HepG2 (cell line): ENCODE results near the gene HUNK. TPM values are rescaled to one million over a fixed set of nuclear protein-coding genes. Genes with fewer than 3 reads are reported as not detected.
A peak's percentile ranks its signal among the peaks of the same experiment; 100 is the strongest.

Source experiments
- ARNT ChIP-seq: fragments of 450-650 bp; IDR thresholded peaks from 2 replicates; pipeline ENCODE4 v1.6.1; 2017
- EP300 ChIP-seq, 3 experiments: sonication (generic) in 1 of 3; formaldehyde crosslinking in 1 of 3; IDR thresholded peaks; 2 replicates each; pipeline versions ENCODE4 v1.5.1 to v1.6.1; 2011 to 2020; ENCODE audit warnings: low read depth in 2 of 3, low read length in 2 of 3, borderline replicate concordance in 1 of 3, improper control_type of control experiment in 1 of 3, mild to moderate bottlenecking in 1 of 3, missing genetic modification reagents in 1 of 3, moderate library complexity in 1 of 3
- GABPA ChIP-seq, 2 experiments: IDR thresholded peaks; 2 replicates each; pipeline ENCODE4 v1.6.1; 2011 to 2016; ENCODE audit warnings: low read depth in 2 of 2, low read length in 1 of 2, missing biosample characterization in 1 of 2, missing genetic modification characterization in 1 of 2
- KAT8 ChIP-seq: IDR thresholded peaks from 2 replicates; pipeline ENCODE4 v1.6.1; 2016; ENCODE audit warnings: missing genetic modification reagents, missing compliant biosample characterization
- KDM5B ChIP-seq: sonication (generic); formaldehyde crosslinking; IDR thresholded peaks from 2 replicates; pipeline ENCODE4 v1.4.0; 2020; ENCODE audit warnings: missing genetic modification reagents, mild to moderate bottlenecking, borderline replicate concordance
- KLF11 ChIP-seq: IDR thresholded peaks from 2 replicates; pipeline ENCODE4 v1.6.1; 2016; ENCODE audit warnings: missing compliant biosample characterization
- SAP130 ChIP-seq: IDR thresholded peaks from 2 replicates; pipeline ENCODE4 v1.6.1; 2016; ENCODE audit warnings: low read depth
- SIN3A ChIP-seq: IDR thresholded peaks from 2 replicates; pipeline ENCODE4 v1.6.1; 2011; ENCODE audit warnings: low read depth, mild to moderate bottlenecking, control low read depth, low read length, borderline replicate concordance
- SOX6 ChIP-seq, 2 experiments: fragments of 450-650 bp in 1 of 2; sonication (generic) in 1 of 2; formaldehyde crosslinking in 1 of 2; IDR thresholded peaks; 2 replicates each; pipeline versions ENCODE4 v1.4.0 to v1.6.1; 2017 to 2020; ENCODE audit warnings: antibody characterized with exemption in 1 of 2, mild to moderate bottlenecking in 1 of 2, missing genetic modification reagents in 1 of 2
- TRIM24 ChIP-seq: sonication (generic); formaldehyde crosslinking; IDR thresholded peaks from 2 replicates; pipeline ENCODE4 v1.8.0; 2022; ENCODE audit warnings: mild to moderate bottlenecking, missing genetic modification reagents
- ZMYM2 ChIP-seq: sonication (generic); formaldehyde crosslinking; IDR thresholded peaks from 2 replicates; pipeline ENCODE4 v1.8.0; 2022; ENCODE audit warnings: mild to moderate bottlenecking, missing genetic modification reagents
- ZNF343 ChIP-seq: sonication (generic); formaldehyde crosslinking; IDR thresholded peaks from 2 replicates; pipeline ENCODE4 v1.4.0; 2020; ENCODE audit warnings: mild to moderate bottlenecking, missing genetic modification reagents
- ZNF44 ChIP-seq: sonication (generic); formaldehyde crosslinking; IDR thresholded peaks from 2 replicates; pipeline ENCODE4 v1.5.1; 2020; ENCODE audit warnings: mild to moderate bottlenecking, missing genetic modification reagents
- ZNF543 ChIP-seq: sonication (generic); formaldehyde crosslinking; IDR thresholded peaks from 2 replicates; pipeline ENCODE4 v1.4.0; 2020; ENCODE audit warnings: mild to moderate bottlenecking, missing genetic modification reagents
- ZNF570 ChIP-seq: sonication (generic); formaldehyde crosslinking; IDR thresholded peaks from 2 replicates; pipeline ENCODE4 v1.4.0; 2020; ENCODE audit warnings: mild to moderate bottlenecking, missing genetic modification reagents, borderline replicate concordance
- ZNF780A ChIP-seq: sonication (generic); formaldehyde crosslinking; IDR thresholded peaks from 2 replicates; pipeline ENCODE4 v1.8.0; 2022; ENCODE audit warnings: mild to moderate bottlenecking, missing genetic modification reagents, moderate library complexity
- polyA plus RNA-seq, 8 experiments: library from polyadenylated mRNA; depleted of rRNA in 3 of 8; stranded (reverse) in 7 of 8; unstranded in 1 of 8; fragments of >200 nt; fragmentation: Illumina TruSeq in 4 of 8; extraction: Trizol in 4 of 8; gene quantifications; 2 replicates each; pipeline versions ENCODE4 v1.2.1 to v1.2.3, GENCODE V29; 2011 to 2016; ENCODE audit warnings: low read depth in 4 of 8, missing spikeins in 1 of 8, mixed read lengths in 1 of 8; ENCODE audit not compliant: insufficient read depth in 1 of 8
- total RNA-seq, 5 experiments: library from RNA; depleted of rRNA; stranded (reverse); fragments of >200 nt; fragmentation: Illumina TruSeq; extraction: Trizol; gene quantifications; 2 replicates each; pipeline ENCODE4 v1.2.3, GENCODE V29; 2016; ENCODE audit warnings: low read depth in 1 of 5
- TF ChIP-seq, protein P1 (sequence below): sonication (generic); formaldehyde crosslinking; IDR thresholded peaks from 2 replicates; pipeline ENCODE4 v1.5.0; 2020; ENCODE audit warnings: missing genetic modification reagents, mild to moderate bottlenecking, borderline replicate concordance
- TF ChIP-seq, protein P2 (sequence below): IDR thresholded peaks from 2 replicates; pipeline ENCODE4 v1.6.1; 2012; ENCODE audit warnings: inconsistent platforms
- TF ChIP-seq, protein P3 (sequence below): sonication (generic); formaldehyde crosslinking; IDR thresholded peaks from 2 replicates; pipeline ENCODE4 v1.5.1; 2020; ENCODE audit warnings: missing genetic modification reagents, mild to moderate bottlenecking, borderline replicate concordance
- TF ChIP-seq, protein P4 (sequence below): sonication (generic); formaldehyde crosslinking; IDR thresholded peaks from 2 replicates; pipeline ENCODE4 v1.9.0; 2022; ENCODE audit warnings: low read depth, missing genetic modification reagents

HUNK gene
- total and polyA plus RNA-seq, 2 of the 13 experiments (the other 11 are each of a cell fraction or from before 2014, with no cell fraction given), result 1.8 to 1.9 TPM

DNA sequence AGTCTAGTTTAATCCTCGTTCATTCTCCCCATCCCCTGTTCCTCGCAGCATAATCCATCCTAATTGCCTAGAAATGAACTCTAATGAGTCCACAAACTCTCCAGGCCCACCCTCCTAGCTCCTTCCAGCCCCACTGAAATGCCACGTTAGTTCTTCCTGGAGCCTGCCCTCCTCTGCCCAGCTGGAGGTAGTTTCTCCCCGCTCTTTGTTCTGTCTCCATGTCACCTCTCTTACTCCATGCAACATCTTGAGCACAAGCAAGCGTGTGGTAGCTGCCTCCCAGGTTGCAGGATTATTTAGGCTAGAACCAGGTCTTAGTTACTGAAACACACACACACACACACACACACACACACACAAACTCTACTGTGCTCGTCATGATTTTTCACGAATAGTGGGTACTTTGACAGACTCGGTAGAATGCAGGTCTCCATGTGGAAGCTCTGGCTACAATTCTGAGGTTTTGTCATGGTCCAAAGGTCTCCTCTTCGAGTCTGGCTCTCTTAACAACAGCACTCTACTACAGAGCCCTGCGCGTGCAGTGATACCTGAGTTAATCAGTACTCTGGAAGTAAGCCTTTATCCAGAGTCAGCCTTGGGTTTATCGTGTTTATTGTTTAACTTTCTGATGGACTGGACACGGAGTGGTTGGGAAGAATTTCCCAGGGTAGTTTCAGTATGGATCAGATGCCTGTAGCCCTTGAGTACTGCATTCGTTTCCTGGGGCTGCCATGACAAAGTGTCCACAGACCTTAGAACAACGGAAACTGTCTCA lies 27.5 kb downstream of the HUNK start (continued):
- TF ChIP-seq, protein P1, sequence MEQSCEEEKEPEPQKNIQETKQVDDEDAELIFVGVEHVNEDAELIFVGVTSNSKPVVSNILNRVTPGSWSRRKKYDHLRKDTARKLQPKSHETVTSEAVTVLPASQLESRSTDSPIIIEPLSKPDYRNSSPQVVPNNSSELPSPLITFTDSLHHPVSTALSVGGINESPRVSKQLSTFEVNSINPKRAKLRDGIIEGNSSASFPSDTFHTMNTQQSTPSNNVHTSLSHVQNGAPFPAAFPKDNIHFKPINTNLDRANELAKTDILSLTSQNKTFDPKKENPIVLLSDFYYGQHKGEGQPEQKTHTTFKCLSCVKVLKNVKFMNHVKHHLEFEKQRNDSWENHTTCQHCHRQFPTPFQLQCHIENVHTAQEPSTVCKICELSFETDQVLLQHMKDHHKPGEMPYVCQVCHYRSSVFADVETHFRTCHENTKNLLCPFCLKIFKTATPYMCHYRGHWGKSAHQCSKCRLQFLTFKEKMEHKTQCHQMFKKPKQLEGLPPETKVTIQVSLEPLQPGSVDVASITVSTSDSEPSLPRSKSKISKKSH (CRISPR knock-in tag), result no peak
- TF ChIP-seq ZNF570, result no peak
- 0 out of 2 replicates have a peak, but pooled peaks have one; percentile 45 for TF ChIP-seq ZNF44 (CRISPR knock-in tag)
- TF ChIP-seq, protein P2, sequence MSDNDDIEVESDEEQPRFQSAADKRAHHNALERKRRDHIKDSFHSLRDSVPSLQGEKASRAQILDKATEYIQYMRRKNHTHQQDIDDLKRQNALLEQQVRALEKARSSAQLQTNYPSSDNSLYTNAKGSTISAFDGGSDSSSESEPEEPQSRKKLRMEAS, result peak; percentile 69; the same call in 1 of the 2 replicates
- TF ChIP-seq ZNF543 (CRISPR knock-in tag), result peak; percentile 65; the same call in 1 of the 2 replicates
- 0 out of 2 replicates have a peak, but pooled peaks have one; percentile 66 for TF ChIP-seq KLF11 (CRISPR knock-in tag)
- TF ChIP-seq EP300 (IDR thresholded peaks at IDR 0.05; ENCODE audit: low read depth in 2 of 2, low read length in 2 of 2), result peak; percentile 29 to 59; a peak in 2 of 4 replicates
- TF ChIP-seq EP300 (CRISPR knock-in tag; IDR thresholded peaks at IDR 0.05; ENCODE audit: borderline replicate concordance), result no peak
- no peak for TF ChIP-seq GABPA (IDR thresholded peaks at IDR 0.05; ENCODE audit: low read depth, low read length)
- no peak for TF ChIP-seq GABPA (CRISPR knock-in tag; IDR thresholded peaks at IDR 0.05; ENCODE audit: low read depth)
- no peak for TF ChIP-seq ZMYM2 (CRISPR knock-in tag)
- no peak for TF ChIP-seq TRIM24
- no peak for TF ChIP-seq ARNT
- no peak for TF ChIP-seq ZNF780A
- TF ChIP-seq KDM5B (CRISPR knock-in tag), result no peak
- TF ChIP-seq SOX6 (IDR thresholded peaks at IDR 0.05), result no peak
- peak; percentile 88 for TF ChIP-seq SOX6 (CRISPR knock-in tag; IDR thresholded peaks at IDR 0.05)
- TF ChIP-seq ZNF343, result no peak
- peak; percentile 85 for TF ChIP-seq SAP130
- TF ChIP-seq SIN3A, result no peak
- TF ChIP-seq, protein P3, sequence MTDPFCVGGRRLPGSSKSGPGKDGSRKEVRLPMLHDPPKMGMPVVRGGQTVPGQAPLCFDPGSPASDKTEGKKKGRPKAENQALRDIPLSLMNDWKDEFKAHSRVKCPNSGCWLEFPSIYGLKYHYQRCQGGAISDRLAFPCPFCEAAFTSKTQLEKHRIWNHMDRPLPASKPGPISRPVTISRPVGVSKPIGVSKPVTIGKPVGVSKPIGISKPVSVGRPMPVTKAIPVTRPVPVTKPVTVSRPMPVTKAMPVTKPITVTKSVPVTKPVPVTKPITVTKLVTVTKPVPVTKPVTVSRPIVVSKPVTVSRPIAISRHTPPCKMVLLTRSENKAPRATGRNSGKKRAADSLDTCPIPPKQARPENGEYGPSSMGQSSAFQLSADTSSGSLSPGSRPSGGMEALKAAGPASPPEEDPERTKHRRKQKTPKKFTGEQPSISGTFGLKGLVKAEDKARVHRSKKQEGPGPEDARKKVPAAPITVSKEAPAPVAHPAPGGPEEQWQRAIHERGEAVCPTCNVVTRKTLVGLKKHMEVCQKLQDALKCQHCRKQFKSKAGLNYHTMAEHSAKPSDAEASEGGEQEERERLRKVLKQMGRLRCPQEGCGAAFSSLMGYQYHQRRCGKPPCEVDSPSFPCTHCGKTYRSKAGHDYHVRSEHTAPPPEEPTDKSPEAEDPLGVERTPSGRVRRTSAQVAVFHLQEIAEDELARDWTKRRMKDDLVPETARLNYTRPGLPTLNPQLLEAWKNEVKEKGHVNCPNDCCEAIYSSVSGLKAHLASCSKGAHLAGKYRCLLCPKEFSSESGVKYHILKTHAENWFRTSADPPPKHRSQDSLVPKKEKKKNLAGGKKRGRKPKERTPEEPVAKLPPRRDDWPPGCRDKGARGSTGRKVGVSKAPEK (CRISPR knock-in tag), result no peak
- TF ChIP-seq KAT8 (CRISPR knock-in tag), result 0 out of 2 replicates have a peak, but pooled peaks have one; percentile 21
- TF ChIP-seq, protein P4, sequence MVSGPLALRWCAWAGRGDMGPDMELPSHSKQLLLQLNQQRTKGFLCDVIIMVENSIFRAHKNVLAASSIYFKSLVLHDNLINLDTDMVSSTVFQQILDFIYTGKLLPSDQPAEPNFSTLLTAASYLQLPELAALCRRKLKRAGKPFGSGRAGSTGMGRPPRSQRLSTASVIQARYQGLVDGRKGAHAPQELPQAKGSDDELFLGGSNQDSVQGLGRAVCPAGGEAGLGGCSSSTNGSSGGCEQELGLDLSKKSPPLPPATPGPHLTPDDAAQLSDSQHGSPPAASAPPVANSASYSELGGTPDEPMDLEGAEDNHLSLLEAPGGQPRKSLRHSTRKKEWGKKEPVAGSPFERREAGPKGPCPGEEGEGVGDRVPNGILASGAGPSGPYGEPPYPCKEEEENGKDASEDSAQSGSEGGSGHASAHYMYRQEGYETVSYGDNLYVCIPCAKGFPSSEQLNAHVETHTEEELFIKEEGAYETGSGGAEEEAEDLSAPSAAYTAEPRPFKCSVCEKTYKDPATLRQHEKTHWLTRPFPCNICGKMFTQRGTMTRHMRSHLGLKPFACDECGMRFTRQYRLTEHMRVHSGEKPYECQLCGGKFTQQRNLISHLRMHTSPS, result no peak
